Activated naive CD8-positive, alpha-beta T cell (primary cell): ENCODE data around the gene PBX1.

Experiments used
- H3K27ac Mint-ChIP-seq: one replicate; pipeline ENCODE4 v1.8.0; 2021; ENCODE audit warnings: mixed read lengths
- H3K27me3 Mint-ChIP-seq: one replicate; pipeline ENCODE4 v1.8.0; 2021; ENCODE audit warnings: mixed read lengths
- H3K36me3 Mint-ChIP-seq: one replicate; pipeline ENCODE4 v1.8.0; 2021; ENCODE audit warnings: mixed read lengths
- H3K4me1 Mint-ChIP-seq: one replicate; pipeline ENCODE4 v1.8.0; 2021; ENCODE audit warnings: low read depth, mixed read lengths
- H3K4me3 Mint-ChIP-seq: one replicate; pipeline ENCODE4 v1.8.0; 2021; ENCODE audit warnings: mild to moderate bottlenecking, mixed read lengths
- H3K9me3 Mint-ChIP-seq: one replicate; pipeline ENCODE4 v1.8.0; 2021; ENCODE audit warnings: low read depth, mixed read lengths

The PBX1 gene

DNA sequence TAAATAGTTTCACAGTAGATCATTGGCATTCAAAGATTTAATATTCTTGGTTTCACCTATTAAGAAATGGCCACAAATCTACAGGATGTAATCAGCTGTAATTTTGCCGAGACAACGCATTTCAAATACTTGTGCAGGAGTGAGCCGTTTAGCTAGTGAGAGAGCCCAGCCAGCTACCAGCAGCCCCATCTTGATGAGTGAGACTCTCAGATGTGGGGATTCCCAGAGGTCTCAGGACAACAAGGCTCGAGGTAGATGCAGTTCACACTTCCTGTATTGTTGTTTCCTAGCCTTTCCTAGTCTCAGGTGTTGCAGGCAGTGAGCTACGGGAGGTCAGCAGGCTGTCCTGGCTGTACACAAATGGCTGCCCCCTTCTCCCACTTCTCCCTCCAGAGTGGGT, 108.6 kb downstream of the PBX1 start:
- Mint-ChIP-seq H3K4me3 (no peak overlapping the region), H3K9me3 (peaks cover 7% of the 10 kb centered on the region), H3K36me3 (no peaks in the 10 kb centered on the region), H3K27me3 (no peaks in the 10 kb centered on the region), H3K4me1 (no peaks in the 10 kb centered on the region), H3K27ac (no peak overlapping the region)

DNA sequence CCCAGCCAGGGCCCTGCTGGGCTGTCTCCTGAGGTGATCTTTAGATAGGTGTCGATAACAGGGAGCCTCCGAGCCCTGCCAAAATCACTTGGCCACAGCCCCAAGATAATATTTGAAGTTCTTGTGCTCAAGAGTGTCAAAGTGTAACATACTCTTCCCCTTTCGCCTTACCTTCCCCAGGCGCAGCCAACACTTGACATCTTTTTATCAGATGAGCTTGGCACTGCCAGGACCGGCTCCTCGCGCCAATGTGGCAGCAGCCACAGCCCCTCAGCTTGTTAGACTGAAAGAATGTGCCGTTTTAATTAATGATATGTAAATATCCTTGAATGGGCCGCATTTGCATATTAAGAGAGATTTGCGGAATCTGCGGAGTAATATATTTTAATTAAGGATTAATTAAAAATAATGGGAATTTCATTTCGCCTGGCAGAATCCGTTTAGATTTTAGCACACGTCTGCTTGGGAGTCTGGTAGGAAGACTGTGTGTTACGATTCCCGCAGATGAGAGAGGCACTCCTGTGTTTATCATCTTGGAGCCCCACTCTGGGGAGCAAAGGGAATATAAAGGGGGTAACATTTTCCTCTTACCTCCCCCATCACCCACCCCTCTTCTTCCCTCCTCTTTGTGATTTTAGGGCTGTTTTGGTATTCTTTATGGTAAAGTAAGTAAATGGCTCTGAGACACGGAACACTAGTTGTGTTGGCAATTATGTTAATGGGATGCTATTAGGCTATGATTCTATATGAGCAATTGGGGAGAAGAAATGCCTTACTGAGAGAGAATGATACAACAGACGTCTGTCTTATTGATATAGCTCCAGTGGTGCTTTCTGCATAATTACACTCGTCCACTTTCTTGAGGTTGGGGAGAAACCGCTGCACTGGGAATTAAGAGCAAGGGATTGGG, 109.8 kb downstream of the PBX1 start:
- Mint-ChIP-seq H3K27me3 (no peaks in the 10 kb centered on the region), H3K36me3 (no peaks in the 10 kb centered on the region), H3K27ac (no peak overlapping the region), H3K4me3 (no peak overlapping the region), H3K4me1 (peaks cover 2% of the 10 kb centered on the region), H3K9me3 (peaks cover under 1% of the 10 kb centered on the region)

DNA sequence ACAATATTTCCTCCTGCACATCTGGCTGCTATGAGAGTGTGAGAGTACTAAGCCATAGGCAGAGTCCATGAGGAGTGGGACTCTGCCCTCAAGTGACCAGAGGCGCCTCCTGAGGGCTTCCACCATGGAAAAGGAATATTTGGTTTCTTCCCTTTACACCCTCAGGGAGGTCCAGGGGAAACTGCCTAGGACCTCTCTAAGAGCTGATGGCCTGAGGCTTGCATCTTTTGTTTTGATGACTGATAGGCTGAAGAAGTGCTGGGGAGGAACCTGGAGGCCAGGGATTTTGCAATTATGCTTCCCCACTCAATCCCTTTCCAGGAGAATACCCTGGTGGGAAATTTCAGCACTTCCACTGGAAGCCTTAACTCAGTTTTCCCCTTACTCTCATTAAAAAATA, 111.0 kb downstream of the PBX1 start:
- Mint-ChIP-seq H3K27me3 (no peaks in the 10 kb centered on the region), H3K36me3 (no peaks in the 10 kb centered on the region), H3K4me1 (peaks cover 2% of the 10 kb centered on the region), H3K4me3 (no peak overlapping the region), H3K27ac (no peak overlapping the region), H3K9me3 (no peaks in the 10 kb centered on the region)

DNA sequence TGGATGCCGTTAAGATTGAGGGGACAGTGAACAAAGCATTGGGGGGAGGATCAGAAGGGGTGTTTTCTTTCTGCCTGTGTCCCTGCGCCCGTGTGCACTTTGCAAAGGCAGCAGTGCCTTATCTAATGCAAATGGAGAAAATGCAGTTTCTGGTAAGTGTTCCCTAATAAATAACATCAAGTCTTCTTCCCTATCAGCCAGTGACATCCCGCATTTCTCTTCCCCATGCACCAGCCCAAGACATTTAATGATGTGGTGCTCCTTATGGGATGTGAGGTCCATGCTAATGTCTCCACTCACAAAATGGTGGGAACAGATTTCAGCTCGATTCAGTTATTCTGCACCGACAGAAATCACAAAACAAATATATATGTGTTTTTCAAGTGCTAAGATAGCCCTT, 111.8 kb downstream of the PBX1 start:
- no peaks in the 10 kb centered on the region for H3K9me3 Mint-ChIP-seq
- H3K4me3 Mint-ChIP-seq, result no peak overlapping the region
- H3K27ac Mint-ChIP-seq, result no peak overlapping the region
- H3K4me1 Mint-ChIP-seq, result peaks cover 2% of the 10 kb centered on the region
- no peaks in the 10 kb centered on the region for H3K36me3 Mint-ChIP-seq
- no peaks in the 10 kb centered on the region for H3K27me3 Mint-ChIP-seq

GRCh38 chr1:164671323-164671965, 112.5 kb downstream of the PBX1 start:
- Mint-ChIP-seq H3K9me3 (no peaks in the 10 kb centered on the region), H3K4me3 (no peak overlapping the region), H3K4me1 (peaks cover 2% of the 10 kb centered on the region), H3K27me3 (no peaks in the 10 kb centered on the region), H3K27ac (no peak overlapping the region), H3K36me3 (no peaks in the 10 kb centered on the region)

DNA sequence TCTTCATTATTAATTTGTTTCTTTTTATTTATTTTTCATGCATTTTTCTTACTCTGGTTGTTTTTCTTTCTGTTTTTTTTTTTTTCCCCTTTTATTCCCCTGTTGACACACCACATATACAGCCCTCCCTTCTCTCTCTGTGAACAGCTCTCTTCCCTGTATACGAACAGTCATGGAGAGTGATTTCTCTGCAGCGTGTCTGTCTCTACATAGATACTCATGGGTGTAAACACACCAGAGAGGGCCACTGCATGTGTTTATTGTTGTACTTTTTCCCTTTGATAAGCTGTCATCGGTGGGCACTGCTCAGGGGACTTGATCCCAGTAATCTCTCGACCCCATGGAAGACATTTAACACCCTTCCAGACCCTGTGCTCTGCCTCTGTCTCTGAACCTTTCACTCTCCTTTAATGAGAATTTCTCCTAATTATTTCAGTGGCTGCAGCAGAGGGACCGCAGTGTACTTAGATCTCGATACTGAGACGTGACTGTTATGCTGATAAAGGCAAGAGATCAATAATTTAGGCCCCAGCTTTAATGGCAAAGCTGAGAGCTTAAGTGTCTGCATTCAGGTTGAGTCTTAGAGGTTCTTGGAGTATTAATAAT, 113.1 kb downstream of the PBX1 start:
- Mint-ChIP-seq H3K4me1 (peaks cover 2% of the 10 kb centered on the region), H3K36me3 (no peaks in the 10 kb centered on the region), H3K27ac (no peak overlapping the region), H3K27me3 (no peaks in the 10 kb centered on the region), H3K9me3 (no peaks in the 10 kb centered on the region), H3K4me3 (no peak overlapping the region)

- Mint-ChIP-seq H3K27me3 (no peaks in the 10 kb centered on the region), H3K4me1 (peaks cover 2% of the 10 kb centered on the region), H3K9me3 (no peaks in the 10 kb centered on the region), H3K36me3 (no peaks in the 10 kb centered on the region), H3K27ac (no peak overlapping the region), H3K4me3 (no peak overlapping the region)
These were observed 113.6 kb downstream of the PBX1 start for GRCh38 chr1:164672588-164672987.

- Mint-ChIP-seq H3K27me3 (no peaks in the 10 kb centered on the region), H3K9me3 (no peaks in the 10 kb centered on the region), H3K36me3 (no peaks in the 10 kb centered on the region), H3K4me1 (peaks cover 2% of the 10 kb centered on the region), H3K4me3 (no peak overlapping the region), H3K27ac (no peak overlapping the region)
These were observed 114.7 kb downstream of the PBX1 start for GRCh38 chr1:164673584-164674214.

GRCh38 chr1:164675342-164675904, 116.4 kb downstream of the PBX1 start:
- H3K9me3 Mint-ChIP-seq, result no peaks in the 10 kb centered on the region
- no peaks in the 10 kb centered on the region for H3K27me3 Mint-ChIP-seq
- no peaks in the 10 kb centered on the region for H3K36me3 Mint-ChIP-seq
- H3K4me3 Mint-ChIP-seq, result no peak overlapping the region
- H3K4me1 Mint-ChIP-seq, result peaks cover 2% of the 10 kb centered on the region
- H3K27ac Mint-ChIP-seq, result no peak overlapping the region

GRCh38 chr1:164678136-164678700, 119.2 kb downstream of the PBX1 start:
- no peak overlapping the region for H3K4me3 Mint-ChIP-seq
- no peaks in the 10 kb centered on the region for H3K4me1 Mint-ChIP-seq
- no peak overlapping the region for H3K27ac Mint-ChIP-seq
- no peaks in the 10 kb centered on the region for H3K9me3 Mint-ChIP-seq
- H3K36me3 Mint-ChIP-seq, result no peaks in the 10 kb centered on the region
- no peaks in the 10 kb centered on the region for H3K27me3 Mint-ChIP-seq

GRCh38 chr1:164682570-164682969, 123.6 kb downstream of the PBX1 start:
- Mint-ChIP-seq H3K4me3 (no peak overlapping the region), H3K4me1 (no peaks in the 10 kb centered on the region), H3K27ac (no peak overlapping the region), H3K27me3 (no peaks in the 10 kb centered on the region), H3K9me3 (no peaks in the 10 kb centered on the region), H3K36me3 (no peaks in the 10 kb centered on the region)

GRCh38 chr1:164683235-164683634, 124.3 kb downstream of the PBX1 start:
- Mint-ChIP-seq H3K27ac (no peak overlapping the region), H3K4me1 (no peaks in the 10 kb centered on the region), H3K27me3 (no peaks in the 10 kb centered on the region), H3K36me3 (no peaks in the 10 kb centered on the region), H3K4me3 (no peak overlapping the region), H3K9me3 (no peaks in the 10 kb centered on the region)

DNA sequence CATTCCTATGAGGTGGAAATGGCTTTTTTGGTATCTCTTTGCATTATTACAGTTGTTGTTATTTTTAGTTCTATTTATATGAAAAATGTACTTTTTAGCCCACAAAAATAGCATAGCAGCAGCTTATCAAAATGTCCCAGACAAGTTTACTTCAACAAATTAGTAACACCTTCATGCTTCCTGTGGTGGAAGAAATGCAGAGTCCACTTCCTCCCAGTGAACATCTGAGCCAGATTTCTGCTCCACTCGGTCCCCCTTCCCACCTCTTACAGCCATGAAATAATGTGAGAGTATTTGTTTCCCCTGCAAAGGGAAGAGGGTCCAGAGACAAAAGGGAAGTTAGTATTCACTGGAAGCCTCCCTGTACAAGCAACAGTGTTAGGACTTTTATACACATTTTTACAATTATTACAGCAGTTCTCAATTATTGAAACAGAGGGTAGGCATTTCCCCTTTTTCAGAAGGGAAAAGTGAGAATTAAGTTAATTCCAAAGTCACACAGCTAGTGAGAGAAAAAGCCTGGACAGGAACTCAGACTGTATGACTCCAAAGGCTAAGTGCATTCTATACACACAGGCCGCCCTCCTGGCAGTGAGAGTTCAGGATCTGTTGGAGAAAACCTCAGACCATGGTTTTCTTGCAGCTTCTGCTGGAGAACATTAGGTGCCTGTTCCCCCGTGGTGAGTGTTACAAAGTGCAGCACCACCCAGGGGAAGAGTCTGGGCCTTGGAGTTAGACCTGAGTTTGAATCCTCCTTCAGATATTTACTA, 126.5 kb downstream of the PBX1 start:
- H3K27me3 Mint-ChIP-seq, result no peaks in the 10 kb centered on the region
- H3K27ac Mint-ChIP-seq, result no peak overlapping the region
- no peaks in the 10 kb centered on the region for H3K36me3 Mint-ChIP-seq
- H3K9me3 Mint-ChIP-seq, result no peaks in the 10 kb centered on the region
- no peak overlapping the region for H3K4me3 Mint-ChIP-seq
- H3K4me1 Mint-ChIP-seq, result no peaks in the 10 kb centered on the region

- no peak overlapping the region for H3K27ac Mint-ChIP-seq
- no peaks in the 10 kb centered on the region for H3K9me3 Mint-ChIP-seq
- H3K27me3 Mint-ChIP-seq, result no peaks in the 10 kb centered on the region
- no peak overlapping the region for H3K4me3 Mint-ChIP-seq
- no peaks in the 10 kb centered on the region for H3K4me1 Mint-ChIP-seq
- H3K36me3 Mint-ChIP-seq, result no peaks in the 10 kb centered on the region
These were observed 128.8 kb downstream of the PBX1 start for GRCh38 chr1:164687777-164688176.
